GM18909 (cell line): ENCODE measurements around the gene RASSF7.

Experiments
- ATAC-seq: cut with Tn5 transposase; IDR thresholded peaks from one replicate; pipeline ENCODE4 v1.9.1; 2021; ENCODE audit warnings: mild to moderate bottlenecking; ENCODE audit not compliant: unreplicated experiment, poor library complexity

The RASSF7 gene

GRCh38 chr11:578276-579035 is 17.7 kb downstream of the RASSF7 start:
- no peak for ATAC-seq

- ATAC-seq: no peak
Observed at GRCh38 chr11:579830-580601, 19.2 kb downstream of the RASSF7 start.

GRCh38 chr11:581342-581741 is 20.6 kb downstream of the RASSF7 start:
- no peak for ATAC-seq

- no peak for ATAC-seq
Observed at GRCh38 chr11:581752-582151, 21.0 kb downstream of the RASSF7 start.

GRCh38 chr11:584287-584686 is 23.5 kb downstream of the RASSF7 start:
- no peak for ATAC-seq

- ATAC-seq: no peak
Observed at GRCh38 chr11:586376-587316, 25.9 kb downstream of the RASSF7 start.

- no peak for ATAC-seq
Observed at GRCh38 chr11:587546-587945, 26.8 kb downstream of the RASSF7 start.

GRCh38 chr11:587978-588380 is 27.2 kb downstream of the RASSF7 start:
- no peak for ATAC-seq

- ATAC-seq: no peak
Observed at GRCh38 chr11:589798-590197, 29.0 kb downstream of the RASSF7 start.

GRCh38 chr11:590997-591396 is 30.2 kb downstream of the RASSF7 start:
- no peak for ATAC-seq

GRCh38 chr11:592501-592900 is 31.7 kb downstream of the RASSF7 start:
- no peak for ATAC-seq

GRCh38 chr11:592918-593317 is 32.1 kb downstream of the RASSF7 start:
- no peak for ATAC-seq

GRCh38 chr11:593347-593746 is 32.6 kb downstream of the RASSF7 start:
- ATAC-seq: no peak

GRCh38 chr11:595400-595799 is 34.6 kb downstream of the RASSF7 start:
- no peak for ATAC-seq

- no peak for ATAC-seq
Observed at GRCh38 chr11:596374-596773, 35.6 kb downstream of the RASSF7 start.

GRCh38 chr11:597166-597725 is 36.5 kb downstream of the RASSF7 start:
- no peak for ATAC-seq

GRCh38 chr11:598005-598680 is 37.4 kb downstream of the RASSF7 start:
- ATAC-seq: no peak

GRCh38 chr11:601573-602245 is 40.9 kb downstream of the RASSF7 start:
- ATAC-seq: no peak

- ATAC-seq: no peak
Observed at GRCh38 chr11:603154-603553, 42.4 kb downstream of the RASSF7 start.
